ENCODE measurements around the gene NAV2. TPM values are rescaled to one million over a fixed set of nuclear protein-coding genes. Genes with fewer than 3 reads are reported as not detected.
A peak's percentile ranks its signal among the peaks of the same experiment; 100 is the strongest.

Gene NAV2
- total RNA-seq, 1 experiment from 2014 or later = 46.3 TPM

DNA sequence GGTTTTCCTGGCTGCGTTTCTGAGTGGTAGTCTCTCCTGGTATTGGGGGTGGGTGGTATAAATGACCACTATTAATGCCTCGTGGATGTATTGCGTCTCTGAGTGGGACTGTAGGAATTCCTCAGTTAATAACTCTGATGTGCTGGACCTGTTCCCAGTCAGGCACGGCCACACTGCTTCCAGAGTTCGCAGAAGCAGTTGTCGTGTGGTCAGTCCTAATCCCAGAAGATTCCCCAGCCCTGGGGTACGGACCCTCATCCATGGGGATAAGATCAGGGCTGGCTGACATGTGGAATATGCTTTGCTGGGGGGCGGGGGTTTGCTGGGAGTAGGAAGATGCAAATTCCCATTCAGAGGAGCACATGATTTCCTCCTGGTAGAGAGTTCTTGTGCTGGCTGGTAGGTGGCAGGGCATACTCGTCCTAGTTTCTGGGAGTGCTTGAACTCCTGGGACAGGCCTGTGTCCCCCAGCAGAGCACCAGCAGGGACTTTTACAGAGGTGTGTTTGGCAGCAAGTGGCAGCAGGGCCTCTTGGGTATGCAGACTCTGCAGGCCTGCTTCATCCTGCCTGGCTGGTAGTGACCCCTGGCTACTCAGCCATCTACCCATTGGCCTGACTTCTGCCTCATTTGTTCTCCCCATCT, 157.4 kb downstream of the NAV2 start:
- H2BK120ac ChIP-seq (ENCODE audit: low read depth, low read length, poor library complexity, severe bottlenecking) = no peak overlapping the region
- no peaks in the 10 kb centered on the region for H3K27me3 Mint-ChIP-seq (ENCODE audit: low read depth)
- H3K14ac ChIP-seq (ENCODE audit: insufficient read depth, low read length) = no peak overlapping the region; the same call in 1 of the 2 replicates
- no peak for TF ChIP-seq CTCF (conservative IDR thresholded peaks at IDR 0.05)
- no peak overlapping the region for H2BK20ac ChIP-seq (ENCODE audit: low read depth, low read length, poor library complexity, severe bottlenecking)
- no peak overlapping the region for H4K5ac ChIP-seq (ENCODE audit: insufficient read length, low read depth, low read length)
- H2BK15ac ChIP-seq (ENCODE audit: low read depth, low read length) = no peak overlapping the region
- H3K4me3 Mint-ChIP-seq = no peak overlapping the region
- H3K23ac ChIP-seq (ENCODE audit: insufficient read length, low read depth, low read length) = no peak overlapping the region
- H3K4me1 Mint-ChIP-seq = peaks cover 66 to 74% of the 10 kb centered on the region in 2 experiments
- DNase-seq = no peak
- H3K4me1 ChIP-seq (ENCODE audit: insufficient read depth, low read length) = peaks cover 21% of the 10 kb centered on the region
- H3K79me2 ChIP-seq (ENCODE audit: insufficient read depth, low read length) = no peaks in the 10 kb centered on the region
- no peak overlapping the region for H2BK12ac ChIP-seq (ENCODE audit: insufficient read length, low read depth, low read length)
- no peaks in the 10 kb centered on the region for H4K20me1 ChIP-seq (ENCODE audit: control insufficient read depth, insufficient read depth, insufficient read length)
- no peak overlapping the region for H2AK5ac ChIP-seq (ENCODE audit: insufficient read length, low read length)
- H3K79me1 ChIP-seq (ENCODE audit: insufficient read depth, low read depth, low read length, poor library complexity, severe bottlenecking) = no peaks in the 10 kb centered on the region
- H3K56ac ChIP-seq (ENCODE audit: insufficient read length, low read depth, low read length) = no peak overlapping the region
- H3K18ac ChIP-seq (ENCODE audit: insufficient read length, low read depth, low read length) = no peak overlapping the region
- H3K27ac Mint-ChIP-seq = peak overlapping the region; percentile 12 to 30 (median 20); a peak in 6 of 7 replicates
- H2AFZ ChIP-seq (ENCODE audit: low read length) = no peak overlapping the region
- H3K27me3 ChIP-seq (ENCODE audit: insufficient read depth, low read length) = no peaks in the 10 kb centered on the region
- H3K27ac ChIP-seq (ENCODE audit: insufficient read length, low read depth, low read length) = no peak overlapping the region
- no peaks in the 10 kb centered on the region for H3K23me2 ChIP-seq (ENCODE audit: insufficient read length, low read depth, low read length, poor library complexity, severe bottlenecking)
- H4K91ac ChIP-seq (ENCODE audit: insufficient read length, low read depth, low read length) = no peak overlapping the region
- H3K36me3 Mint-ChIP-seq (ENCODE audit: insufficient read depth in 1 of 3, low read depth in 3 of 3) = peaks cover 0 to 9% (median 8%) of the 10 kb centered on the region in 3 experiments; a peak in 6 of 7 replicates
- no peak overlapping the region for H4K8ac ChIP-seq (replicated peaks; ENCODE audit: insufficient read length, low read depth, low read length)
- no peak overlapping the region for H3K4me2 ChIP-seq (ENCODE audit: insufficient read depth, insufficient read length, low read length)
- no peaks in the 10 kb centered on the region for H3K9me3 ChIP-seq (ENCODE audit: control insufficient read depth, low read depth, low read length)
- H2BK5ac ChIP-seq (ENCODE audit: insufficient read length, low read length) = no peak overlapping the region
- no peak overlapping the region for H3K9ac ChIP-seq (ENCODE audit: extremely low read depth, insufficient read length, low read length)
- no peak overlapping the region for H3K4ac ChIP-seq (ENCODE audit: low read depth, low read length)
- H3K9me3 Mint-ChIP-seq = no peaks in the 10 kb centered on the region; a peak in 1 of 5 replicates
- H3T11ph ChIP-seq (ENCODE audit: low read length) = no peak overlapping the region
- WGBS (ENCODE audit: extremely low coverage, insufficient read length, low lambda C conversion rate) = no CpG with 5 or more reads among the region's 9 CpGs
